A549 (cell line): ENCODE measurements around the gene AKR7A2. TPM values are rescaled to one million over a fixed set of nuclear protein-coding genes. Genes with fewer than 3 reads are reported as not detected.
A peak's percentile ranks its signal among the peaks of the same experiment; 100 is the strongest.

Experiments used
- ATAC-seq, 2 experiments: fragments of 200-7000 bp in 1 of 2; fragments of >200 bp in 1 of 2; cut with Nextera tagmentation in 1 of 2; cut with Tn5 transposase in 1 of 2; 3 replicates each; pipeline versions ENCODE4 v1.8.0 to v1.9.1; 2018 to 2020; ENCODE audit warnings: mild to moderate bottlenecking in 1 of 2, moderate library complexity in 1 of 2
- CTCF ChIA-PET: fragments of 300-600 bp; sonication (Branson Sonifier 250); formaldehyde crosslinking; extraction: SDS; loops from one replicate; lab custom pipeline; 2021; ENCODE audit warnings: antibody characterized with exemption, inconsistent platforms; lab: Yijun Ruan, JAX
- POLR2A ChIA-PET: fragments of 350-600 bp; formaldehyde crosslinking; extraction: SDS; loops from one replicate; lab custom pipeline; 2021; ENCODE audit warnings: antibody characterized with exemption, inconsistent platforms; lab: Yijun Ruan, JAX
- DNase-seq, 2 experiments: peaks; one replicate each; pipeline versions ENCODE4 v3.0.0 to v3.0.0-alpha.2; 2011 to 2016; ENCODE audit warnings: low read depth in 1 of 2, low spot score in 1 of 2
- FAIRE-seq: peaks from 2 replicates; lab custom pipeline; 2011; peaks lifted over from hg19 to GRCh38; lab: Jason Lieb, UNC
- H3K27ac ChIP-seq, 2 experiments: fragments of >200 bp; sonication (Bioruptor Twin); formaldehyde crosslinking; 3 replicates each; pipeline ENCODE4 v1.5.1; 2016 to 2017
- H3K4me1 ChIP-seq: fragments of >200 bp; sonication (Bioruptor Twin); formaldehyde crosslinking; 3 replicates; pipeline ENCODE4 v1.6.1; 2016
- H3K4me2 ChIP-seq: fragments of >200 bp; sonication (Bioruptor Twin); formaldehyde crosslinking; 3 replicates; pipeline ENCODE4 v1.6.1; 2016
- H3K4me3 ChIP-seq: fragments of >200 bp; sonication (Bioruptor Twin); formaldehyde crosslinking; 3 replicates; pipeline ENCODE4 v1.5.1; 2016
- H3K9me3 ChIP-seq: fragments of >200 bp; sonication (Bioruptor Twin); formaldehyde crosslinking; 3 replicates; pipeline ENCODE4 v1.6.1; 2016
- CBX8 ChIP-seq: fragments of 200-600 bp; sonication (generic); IDR thresholded peaks from 2 replicates; pipeline ENCODE4 v1.6.1; 2016
- EHF ChIP-seq: fragments of 250-450 bp; sonication (Bioruptor Pico); IDR thresholded peaks from 2 replicates; pipeline ENCODE4 v1.5.0; 2020; ENCODE audit warnings: mild to moderate bottlenecking
- HDAC2 ChIP-seq: fragments of 200-600 bp; sonication (generic); IDR thresholded peaks from 2 replicates; pipeline ENCODE4 v1.6.1; 2016
- HEYL ChIP-seq: fragments of 250-450 bp; sonication (Bioruptor Pico); IDR thresholded peaks from 2 replicates; pipeline ENCODE4 v1.8.0; 2021; ENCODE audit warnings: mild to moderate bottlenecking, moderate library complexity
- HOXA7 ChIP-seq: fragments of 250-450 bp; sonication (Bioruptor Pico); IDR thresholded peaks from 2 replicates; pipeline ENCODE4 v1.5.0; 2020; ENCODE audit warnings: mild to moderate bottlenecking, moderate library complexity
- HOXB13 ChIP-seq: fragments of 250-450 bp; sonication (Bioruptor Pico); IDR thresholded peaks from 2 replicates; pipeline ENCODE4 v1.5.0; 2020; ENCODE audit warnings: low read depth, mild to moderate bottlenecking, moderate library complexity
- JUNB ChIP-seq: fragments of >200 bp; sonication (Bioruptor Twin); formaldehyde crosslinking; IDR thresholded peaks from 2 replicates; pipeline ENCODE4 v1.6.1; 2016
- PHF8 ChIP-seq: fragments of 200-600 bp; sonication (generic); IDR thresholded peaks from 2 replicates; pipeline ENCODE4 v1.6.1; 2016; ENCODE audit warnings: low read depth, mild to moderate bottlenecking, antibody characterized with exemption, moderate library complexity, borderline replicate concordance
- RARB ChIP-seq: fragments of 250-450 bp; sonication (Bioruptor Pico); IDR thresholded peaks from 2 replicates; pipeline ENCODE4 v1.8.0; 2021; ENCODE audit warnings: mild to moderate bottlenecking, moderate library complexity
- RFX5 ChIP-seq: fragments of 450-650 bp; IDR thresholded peaks from 2 replicates; pipeline ENCODE4 v1.7.1; 2014; ENCODE audit warnings: antibody characterized with exemption, mild to moderate bottlenecking, moderate library complexity
- SREBF2 ChIP-seq: fragments of 450-650 bp; IDR thresholded peaks from 2 replicates; pipeline ENCODE4 v1.6.1; 2014; ENCODE audit warnings: mild to moderate bottlenecking, moderate library complexity
- ZC3H11A ChIP-seq: fragments of 450-650 bp; IDR thresholded peaks from 2 replicates; pipeline ENCODE4 v1.6.1; 2014; ENCODE audit warnings: antibody characterized with exemption, mild to moderate bottlenecking
- ZFP36 ChIP-seq: fragments of 450-650 bp; IDR thresholded peaks from 2 replicates; pipeline ENCODE4 v1.6.1; 2014; ENCODE audit warnings: borderline replicate concordance; ENCODE audit not compliant: partially characterized antibody
- ZNF302 ChIP-seq: fragments of 250-450 bp; sonication (Bioruptor Pico); IDR thresholded peaks from 2 replicates; pipeline ENCODE4 v1.9.0; 2021; ENCODE audit warnings: inconsistent platforms, mild to moderate bottlenecking, moderate library complexity
- WGBS: methylation state at CpG from one replicate; pipeline ENCODE4 v1.1.6; 2017; ENCODE audit errors: missing lambda C conversion rate; 5-methylcytosine and 5-hydroxymethylcytosine counted together
- polyA plus RNA-seq, 4 experiments: library from polyadenylated mRNA; depleted of rRNA in 3 of 4; stranded (reverse); fragments of >200 nt; fragmentation: RNase III in 1 of 4; extraction: RNeasy Plus Mini Kit Qiagen cat#74134 plus additional on column Dnase treatment in 1 of 4; gene quantifications; 2 replicates in 3 of 4; 3 replicates in 1 of 4; pipeline ENCODE4 v1.2.3, GENCODE V29; 2011 to 2017
- TF ChIP-seq, protein P1 (sequence below): IDR thresholded peaks from 2 replicates; pipeline ENCODE4 v1.6.1; 2012
- TF ChIP-seq, protein P2 (sequence below): fragments of >200 bp; sonication (Bioruptor Twin); formaldehyde crosslinking; IDR thresholded peaks from 2 replicates; pipeline ENCODE4 v1.6.1; 2016
- TF ChIP-seq, protein P3 (sequence below): fragments of 150-350 bp; IDR thresholded peaks from 2 replicates; pipeline ENCODE4 v1.6.1; 2014; ENCODE audit warnings: low read depth, mild to moderate bottlenecking, low read length
- TF ChIP-seq, protein P4 (sequence below): fragments of 200-600 bp; sonication (generic); IDR thresholded peaks from 2 replicates; pipeline ENCODE4 v1.6.1; 2016; ENCODE audit warnings: antibody characterized with exemption, mild to moderate bottlenecking, moderate library complexity
- TF ChIP-seq, protein P5 (sequence below): fragments of >200 bp; sonication (Bioruptor Twin); formaldehyde crosslinking; IDR thresholded peaks from 3 replicates; pipeline ENCODE4 v1.6.1; 2016
- TF ChIP-seq, protein P6 (sequence below): IDR thresholded peaks from 2 replicates; pipeline ENCODE4 v1.6.1; 2012

AKR7A2 gene
- polyA plus RNA-seq, 2 of the 4 experiments (the other 2 are of a cell fraction) = 22.2 to 31.4 TPM

DNA sequence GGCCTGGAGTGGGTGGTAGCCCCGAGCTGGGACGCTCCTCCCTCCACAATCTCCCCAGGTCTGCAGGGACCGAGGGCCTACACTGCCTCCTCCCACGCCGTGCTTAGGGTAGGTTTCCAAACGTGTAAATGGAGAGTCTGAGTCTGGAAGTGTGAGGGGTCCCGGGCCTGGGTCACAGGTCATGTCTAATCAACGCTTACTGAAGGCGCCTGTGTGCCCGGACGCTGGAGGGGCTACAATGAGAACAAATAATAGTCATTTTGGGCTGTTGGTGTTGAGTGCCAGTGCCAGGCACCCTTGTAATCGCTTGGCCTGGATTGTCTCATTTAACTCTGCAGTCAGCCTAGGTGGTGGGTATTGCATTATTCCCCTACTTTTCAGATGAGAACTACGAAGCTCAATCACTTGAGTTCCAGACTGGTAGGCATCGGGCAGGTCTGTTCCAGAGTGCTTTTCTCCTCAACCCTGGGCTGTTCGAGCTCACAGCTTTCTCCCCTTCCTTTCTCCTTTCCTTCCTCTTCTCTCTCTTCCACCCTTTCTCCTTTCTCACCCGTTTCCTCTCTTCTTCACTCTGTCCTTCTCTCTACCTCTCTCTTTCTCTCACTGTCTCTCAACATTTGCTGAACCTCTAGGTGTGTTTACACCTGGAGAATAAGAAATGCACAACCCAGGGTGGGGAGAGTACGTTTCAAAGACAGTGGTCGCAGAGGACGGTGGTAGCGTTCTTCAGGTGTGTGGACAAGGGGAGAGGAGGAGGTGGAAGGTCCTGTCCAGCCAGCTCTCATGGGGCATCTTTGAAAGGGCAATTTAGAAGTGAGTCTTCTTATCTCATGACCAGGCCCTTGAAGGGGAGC lies 1.1 kb upstream of the AKR7A2 start:
- ATAC-seq = peak in 1 of 2 experiments; percentile 53; a peak in 3 of 6 replicates
- FAIRE-seq = no peak
- no peak for DNase-seq
- 86% methylated on average over 11 of the region's 20 CpGs for WGBS
- H3K9me3 ChIP-seq = no peaks in the 10 kb centered on the region
- POLR2A ChIA-PET = interaction anchor here (1.0 kb wide), 1 partner anchor 20 kb away, joined by 3 read pairs; no protein-coding TSS in a partner anchor
- CTCF ChIA-PET = interaction anchor here (1.5 kb wide), 1 partner anchor 28 kb away, joined by 5 read pairs; no protein-coding TSS in a partner anchor
- peaks cover 17% of the 10 kb centered on the region; the same call in 2 of the 3 replicates for H3K4me1 ChIP-seq
- H3K4me3 ChIP-seq = peak overlapping the region; percentile 79
- H3K27ac ChIP-seq = peak overlapping the region; percentile 79 to 94
- peak overlapping the region; percentile 90 for H3K4me2 ChIP-seq
- no peak for TF ChIP-seq RFX5
- no peak for TF ChIP-seq ZFP36
- TF ChIP-seq SREBF2 = no peak
- TF ChIP-seq, protein P1, sequence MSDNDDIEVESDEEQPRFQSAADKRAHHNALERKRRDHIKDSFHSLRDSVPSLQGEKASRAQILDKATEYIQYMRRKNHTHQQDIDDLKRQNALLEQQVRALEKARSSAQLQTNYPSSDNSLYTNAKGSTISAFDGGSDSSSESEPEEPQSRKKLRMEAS = no peak
- no peak for TF ChIP-seq JUNB
- TF ChIP-seq, protein P2, sequence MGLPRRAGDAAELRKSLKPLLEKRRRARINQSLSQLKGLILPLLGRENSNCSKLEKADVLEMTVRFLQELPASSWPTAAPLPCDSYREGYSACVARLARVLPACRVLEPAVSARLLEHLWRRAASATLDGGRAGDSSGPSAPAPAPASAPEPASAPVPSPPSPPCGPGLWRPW = no peak
- no peak for TF ChIP-seq CBX8
- TF ChIP-seq RARB (CRISPR knock-in tag) = no peak
- TF ChIP-seq, protein P3, sequence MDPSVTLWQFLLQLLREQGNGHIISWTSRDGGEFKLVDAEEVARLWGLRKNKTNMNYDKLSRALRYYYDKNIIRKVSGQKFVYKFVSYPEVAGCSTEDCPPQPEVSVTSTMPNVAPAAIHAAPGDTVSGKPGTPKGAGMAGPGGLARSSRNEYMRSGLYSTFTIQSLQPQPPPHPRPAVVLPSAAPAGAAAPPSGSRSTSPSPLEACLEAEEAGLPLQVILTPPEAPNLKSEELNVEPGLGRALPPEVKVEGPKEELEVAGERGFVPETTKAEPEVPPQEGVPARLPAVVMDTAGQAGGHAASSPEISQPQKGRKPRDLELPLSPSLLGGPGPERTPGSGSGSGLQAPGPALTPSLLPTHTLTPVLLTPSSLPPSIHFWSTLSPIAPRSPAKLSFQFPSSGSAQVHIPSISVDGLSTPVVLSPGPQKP = no peak
- TF ChIP-seq HOXA7 (CRISPR knock-in tag) = no peak
- TF ChIP-seq HOXB13 (CRISPR knock-in tag) = no peak
- TF ChIP-seq, protein P4, sequence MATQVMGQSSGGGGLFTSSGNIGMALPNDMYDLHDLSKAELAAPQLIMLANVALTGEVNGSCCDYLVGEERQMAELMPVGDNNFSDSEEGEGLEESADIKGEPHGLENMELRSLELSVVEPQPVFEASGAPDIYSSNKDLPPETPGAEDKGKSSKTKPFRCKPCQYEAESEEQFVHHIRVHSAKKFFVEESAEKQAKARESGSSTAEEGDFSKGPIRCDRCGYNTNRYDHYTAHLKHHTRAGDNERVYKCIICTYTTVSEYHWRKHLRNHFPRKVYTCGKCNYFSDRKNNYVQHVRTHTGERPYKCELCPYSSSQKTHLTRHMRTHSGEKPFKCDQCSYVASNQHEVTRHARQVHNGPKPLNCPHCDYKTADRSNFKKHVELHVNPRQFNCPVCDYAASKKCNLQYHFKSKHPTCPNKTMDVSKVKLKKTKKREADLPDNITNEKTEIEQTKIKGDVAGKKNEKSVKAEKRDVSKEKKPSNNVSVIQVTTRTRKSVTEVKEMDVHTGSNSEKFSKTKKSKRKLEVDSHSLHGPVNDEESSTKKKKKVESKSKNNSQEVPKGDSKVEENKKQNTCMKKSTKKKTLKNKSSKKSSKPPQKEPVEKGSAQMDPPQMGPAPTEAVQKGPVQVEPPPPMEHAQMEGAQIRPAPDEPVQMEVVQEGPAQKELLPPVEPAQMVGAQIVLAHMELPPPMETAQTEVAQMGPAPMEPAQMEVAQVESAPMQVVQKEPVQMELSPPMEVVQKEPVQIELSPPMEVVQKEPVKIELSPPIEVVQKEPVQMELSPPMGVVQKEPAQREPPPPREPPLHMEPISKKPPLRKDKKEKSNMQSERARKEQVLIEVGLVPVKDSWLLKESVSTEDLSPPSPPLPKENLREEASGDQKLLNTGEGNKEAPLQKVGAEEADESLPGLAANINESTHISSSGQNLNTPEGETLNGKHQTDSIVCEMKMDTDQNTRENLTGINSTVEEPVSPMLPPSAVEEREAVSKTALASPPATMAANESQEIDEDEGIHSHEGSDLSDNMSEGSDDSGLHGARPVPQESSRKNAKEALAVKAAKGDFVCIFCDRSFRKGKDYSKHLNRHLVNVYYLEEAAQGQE = no peak
- TF ChIP-seq, protein P5, sequence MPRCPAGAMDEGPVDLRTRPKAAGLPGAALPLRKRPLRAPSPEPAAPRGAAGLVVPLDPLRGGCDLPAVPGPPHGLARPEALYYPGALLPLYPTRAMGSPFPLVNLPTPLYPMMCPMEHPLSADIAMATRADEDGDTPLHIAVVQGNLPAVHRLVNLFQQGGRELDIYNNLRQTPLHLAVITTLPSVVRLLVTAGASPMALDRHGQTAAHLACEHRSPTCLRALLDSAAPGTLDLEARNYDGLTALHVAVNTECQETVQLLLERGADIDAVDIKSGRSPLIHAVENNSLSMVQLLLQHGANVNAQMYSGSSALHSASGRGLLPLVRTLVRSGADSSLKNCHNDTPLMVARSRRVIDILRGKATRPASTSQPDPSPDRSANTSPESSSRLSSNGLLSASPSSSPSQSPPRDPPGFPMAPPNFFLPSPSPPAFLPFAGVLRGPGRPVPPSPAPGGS = no peak
- no peak for TF ChIP-seq ZC3H11A
- no peak for TF ChIP-seq EHF (CRISPR knock-in tag)
- no peak for TF ChIP-seq PHF8
- no peak for TF ChIP-seq HDAC2
- TF ChIP-seq ZNF302 = no peak
- no peak for TF ChIP-seq HEYL
- TF ChIP-seq, protein P6, sequence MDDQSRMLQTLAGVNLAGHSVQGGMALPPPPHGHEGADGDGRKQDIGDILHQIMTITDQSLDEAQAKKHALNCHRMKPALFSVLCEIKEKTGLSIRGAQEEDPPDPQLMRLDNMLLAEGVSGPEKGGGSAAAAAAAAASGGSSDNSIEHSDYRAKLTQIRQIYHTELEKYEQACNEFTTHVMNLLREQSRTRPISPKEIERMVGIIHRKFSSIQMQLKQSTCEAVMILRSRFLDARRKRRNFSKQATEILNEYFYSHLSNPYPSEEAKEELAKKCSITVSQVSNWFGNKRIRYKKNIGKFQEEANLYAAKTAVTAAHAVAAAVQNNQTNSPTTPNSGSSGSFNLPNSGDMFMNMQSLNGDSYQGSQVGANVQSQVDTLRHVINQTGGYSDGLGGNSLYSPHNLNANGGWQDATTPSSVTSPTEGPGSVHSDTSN = no peak
